Right lung (tissue), 5 donors: Measurements from ENCODE around the gene STX18. TPM values are rescaled to one million over a fixed set of nuclear protein-coding genes. Genes with fewer than 3 reads are reported as not detected.

ENCODE experiments used
- DNase-seq, 2 donors: peaks; one replicate each; pipeline ENCODE4 v3.0.0-alpha.2; 2013
- polyA plus RNA-seq, 5 donors: library from polyadenylated mRNA; unstranded; fragments of 120-200 nt; gene quantifications; one replicate each; pipeline versions ENCODE4 v1.2.1 to v1.2.3, GENCODE V29; 2013; ENCODE audit warnings: inconsistent platforms in 1 of 5, low replicate concordance in 1 of 5; ENCODE audit not compliant: insufficient read length in 5 of 5, insufficient read depth in 1 of 5

Gene STX18
- polyA plus RNA-seq, 5 donors: 47.2 to 64.9 (median 59.7) TPM

DNA sequence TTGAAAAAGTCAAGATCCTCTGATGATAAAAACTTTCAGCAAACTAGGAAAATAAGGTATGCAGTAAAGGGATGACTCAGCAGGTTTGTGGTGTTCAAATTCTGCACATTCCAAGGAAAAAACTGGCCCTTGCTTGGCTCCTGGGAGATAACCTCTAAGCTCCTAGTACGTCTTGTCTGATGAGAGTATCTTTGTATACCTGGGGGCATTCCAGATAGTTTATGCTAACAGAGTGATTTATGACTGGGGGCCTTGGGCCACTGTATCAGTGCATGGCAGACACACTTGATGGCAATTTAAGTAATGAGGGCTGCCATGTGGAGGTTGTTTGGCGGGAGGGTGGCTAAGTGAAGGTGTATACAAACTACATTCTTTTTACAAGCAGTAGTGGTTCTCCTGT is 98.0 kb downstream of the STX18 start:
- DNase-seq: no peak

DNA sequence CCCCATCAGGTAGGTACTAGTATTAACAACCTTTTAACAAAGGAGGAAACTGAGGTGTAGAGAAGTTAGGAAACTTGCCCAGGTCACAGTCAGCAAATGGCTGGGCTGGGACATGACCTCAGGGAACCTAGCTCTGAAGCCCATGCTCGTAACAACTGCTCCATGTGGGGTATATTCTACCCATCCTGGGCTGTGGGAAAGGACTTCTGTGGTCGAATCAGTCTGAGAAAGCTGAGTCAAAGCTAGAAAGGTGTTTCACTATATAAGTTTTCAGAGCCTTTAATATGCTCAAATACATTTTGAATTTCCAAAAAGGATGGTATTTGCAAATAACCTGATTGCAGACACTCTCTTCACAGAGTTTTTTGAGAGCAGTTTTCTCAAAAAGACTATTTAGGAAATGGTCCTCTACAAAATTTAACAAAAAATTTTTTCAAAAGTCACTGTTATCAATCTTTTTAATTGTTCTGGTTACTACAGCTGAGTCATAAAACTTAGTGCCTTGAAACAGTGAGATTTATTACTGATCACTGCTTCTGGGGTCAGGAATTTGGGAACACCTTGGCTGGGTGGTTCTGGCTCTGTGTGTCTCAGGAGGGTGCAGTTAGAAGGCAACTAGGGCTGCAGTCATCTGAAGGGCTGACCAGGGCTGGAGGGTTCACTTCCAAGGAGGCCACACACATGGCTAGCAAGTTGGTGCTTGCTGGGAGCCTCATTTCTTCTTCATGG is 101.4 kb downstream of the STX18 start:
- DNase-seq: no peak

DNA sequence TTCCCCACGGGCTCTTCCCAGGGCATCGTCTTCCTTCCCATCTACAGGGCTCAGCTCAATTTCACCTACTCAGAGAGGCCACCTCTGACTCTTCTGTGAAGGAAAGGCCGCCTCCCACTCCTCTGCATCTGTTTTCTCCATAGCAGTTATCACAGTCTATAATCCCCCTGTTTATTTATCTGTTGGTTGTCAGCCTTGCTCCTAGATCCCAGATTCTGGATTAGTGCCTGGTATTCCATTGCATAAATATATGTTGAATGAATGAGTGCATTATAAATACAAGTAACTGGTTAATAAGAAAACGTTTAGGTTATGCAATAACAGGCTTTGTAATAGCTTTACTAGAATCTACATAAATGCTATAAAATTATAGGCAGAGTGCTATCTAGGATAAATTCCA is 102.1 kb downstream of the STX18 start:
- peak; percentile 72 to 81 for DNase-seq

DNA sequence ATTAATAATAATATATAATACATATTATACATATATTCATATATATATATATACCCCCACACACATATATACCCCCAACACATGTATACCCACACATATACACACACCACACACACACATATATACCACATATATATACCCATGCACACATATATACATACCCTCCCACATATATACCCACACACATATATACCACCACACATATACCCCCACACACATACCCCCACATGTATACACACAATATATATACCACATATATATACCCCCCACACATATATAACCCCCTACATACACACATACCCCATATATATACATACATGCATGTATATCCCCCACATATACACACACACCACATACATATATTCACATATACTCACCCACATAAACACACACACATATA is 103.0 kb downstream of the STX18 start:
- DNase-seq: no peak

DNA sequence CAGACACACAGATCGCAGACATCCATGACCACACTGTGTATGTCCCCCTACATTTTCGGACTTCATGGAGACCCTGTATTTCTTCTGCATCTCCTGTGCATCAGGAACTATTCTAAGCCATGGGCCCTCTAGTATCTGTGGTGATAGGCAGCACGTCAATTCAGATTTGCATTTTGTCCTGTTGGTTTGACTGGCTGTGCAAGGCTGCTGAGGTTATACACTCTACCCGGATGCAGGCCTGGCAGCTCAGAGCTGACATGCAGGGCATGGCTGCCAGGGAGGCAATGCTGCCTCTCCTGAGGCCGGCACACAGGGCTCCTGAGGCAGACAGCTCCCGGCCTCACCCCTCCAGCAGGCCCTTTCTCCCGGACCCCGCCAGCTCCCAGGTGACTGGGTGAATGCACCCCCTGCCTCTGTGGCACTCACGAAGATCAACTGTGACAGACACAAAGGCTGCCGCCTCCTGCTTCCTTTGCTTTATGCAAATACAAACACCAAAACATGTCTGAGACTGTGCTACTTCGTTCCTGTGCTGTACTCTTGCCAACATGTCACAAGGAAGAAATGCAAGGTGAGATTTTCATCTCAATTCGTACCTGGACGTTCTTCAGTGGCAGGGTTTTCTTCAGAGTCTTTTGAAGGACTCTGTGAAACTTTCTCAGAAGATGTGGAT is 103.9 kb downstream of the STX18 start:
- no peak for DNase-seq

DNA sequence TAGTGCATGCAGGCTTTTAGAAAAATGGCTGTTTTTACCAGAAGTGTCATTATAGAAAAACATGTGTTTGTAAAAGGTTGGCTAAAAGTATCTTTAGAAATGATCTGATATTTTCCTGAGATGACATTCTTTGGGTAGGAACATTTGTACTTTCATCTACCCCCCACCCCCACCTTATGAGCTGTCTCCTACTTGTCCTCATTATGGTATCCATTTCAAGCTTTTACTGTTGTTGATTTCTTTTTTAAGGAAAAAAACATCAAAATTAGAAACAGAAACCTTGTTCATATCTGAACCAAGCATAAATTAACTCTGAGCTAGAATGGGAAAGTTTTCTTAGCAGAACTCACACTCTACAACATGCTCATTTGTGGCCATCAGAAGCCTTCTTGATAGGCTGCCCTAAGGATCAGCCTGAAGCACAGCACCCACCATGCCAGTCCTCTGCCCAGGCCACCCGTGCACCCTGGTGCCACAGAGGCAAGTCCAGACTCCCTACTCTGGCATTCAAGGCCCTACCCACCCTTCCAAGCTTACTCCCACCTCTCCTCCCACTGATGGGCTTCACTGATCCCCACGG is 105.5 kb downstream of the STX18 start:
- DNase-seq: no peak

DNA sequence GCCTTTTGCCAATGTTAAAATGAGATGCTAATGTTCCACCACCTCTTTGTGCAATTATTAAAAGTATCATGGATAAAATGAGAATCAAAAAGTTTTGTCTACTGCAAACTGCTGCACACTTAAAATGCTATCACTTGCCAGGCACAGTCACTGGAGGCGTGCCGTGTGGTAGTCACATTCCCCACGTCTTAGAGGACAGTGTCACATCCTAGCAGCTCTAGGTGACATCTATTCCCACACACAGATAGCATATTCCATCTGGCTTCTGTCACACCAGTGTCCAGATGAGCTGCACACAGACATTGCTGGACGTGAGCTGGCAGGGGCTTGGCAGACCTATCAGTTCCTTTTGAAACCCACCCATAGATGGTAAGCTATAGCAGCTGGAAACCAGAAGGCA is 107.9 kb downstream of the STX18 start:
- DNase-seq: no peak

DNA sequence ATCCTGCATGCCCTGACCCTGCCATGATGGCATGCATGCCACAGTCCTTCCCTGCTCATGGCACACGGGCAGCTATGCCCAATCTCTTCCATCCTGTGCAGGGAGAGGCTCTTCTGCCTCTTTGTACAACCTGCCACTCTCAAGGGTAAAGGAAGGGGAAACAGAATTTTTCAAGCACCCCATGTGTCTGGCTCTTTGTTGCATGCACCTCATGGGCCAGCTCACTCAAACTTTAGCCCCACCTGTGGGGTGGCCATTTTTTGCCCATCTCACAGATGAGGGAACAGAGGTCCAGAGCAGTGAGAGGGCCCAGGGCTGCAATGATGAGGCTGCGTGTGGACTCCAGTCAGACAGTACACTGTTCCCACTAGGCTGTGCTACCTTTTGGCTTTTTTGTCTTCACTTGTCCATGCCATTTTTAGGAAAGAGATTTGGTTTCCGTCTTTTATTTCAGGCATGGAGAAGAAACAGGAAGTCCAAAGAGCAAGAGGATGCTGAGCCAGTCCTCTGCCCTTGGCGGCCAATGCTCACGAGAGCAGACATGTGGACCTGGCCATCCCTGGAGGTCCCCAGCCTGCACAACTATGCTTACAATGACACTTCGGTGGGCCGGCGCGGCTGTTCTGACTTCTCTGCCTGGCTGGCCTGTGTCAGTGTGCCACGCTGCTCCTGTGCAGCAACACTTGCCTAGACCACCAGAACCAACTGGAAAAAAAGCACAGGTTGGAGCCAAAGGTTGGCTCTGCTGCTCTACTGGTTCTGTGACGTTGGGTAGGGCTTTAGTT is 109.3 kb downstream of the STX18 start:
- no peak for DNase-seq

DNA sequence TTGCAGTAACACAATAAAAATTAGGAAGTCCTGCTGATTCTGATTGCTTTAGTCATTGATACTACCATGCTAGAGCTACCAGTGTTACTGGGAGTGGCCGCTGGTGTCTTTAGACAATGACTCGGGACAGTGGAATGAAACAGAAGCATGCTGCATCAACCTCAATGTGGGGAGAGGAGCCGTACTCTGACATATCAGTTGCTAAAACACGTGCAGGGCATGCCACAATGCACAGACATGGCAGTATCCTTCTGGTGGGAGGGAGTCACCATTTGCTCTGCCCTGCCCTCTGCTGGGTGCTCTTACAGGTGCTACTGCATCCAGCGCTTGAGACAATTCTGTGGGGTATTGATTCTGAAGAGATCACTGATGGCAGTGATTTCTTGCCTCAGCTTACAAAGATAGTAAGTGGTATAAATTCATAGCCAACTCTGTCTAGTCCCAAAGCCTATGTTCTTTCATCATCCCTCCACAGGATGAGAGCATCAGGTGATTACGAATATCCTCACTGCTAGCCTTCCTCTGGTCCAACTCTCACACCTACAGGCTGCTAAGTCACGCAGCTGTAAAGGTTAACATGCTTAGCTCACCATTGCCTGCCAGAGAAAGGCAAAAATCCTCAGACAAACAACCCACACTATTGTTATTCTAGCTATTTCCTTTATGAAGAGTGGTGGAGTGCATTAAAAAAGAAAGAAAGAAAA is 111.2 kb downstream of the STX18 start:
- no peak for DNase-seq

DNA sequence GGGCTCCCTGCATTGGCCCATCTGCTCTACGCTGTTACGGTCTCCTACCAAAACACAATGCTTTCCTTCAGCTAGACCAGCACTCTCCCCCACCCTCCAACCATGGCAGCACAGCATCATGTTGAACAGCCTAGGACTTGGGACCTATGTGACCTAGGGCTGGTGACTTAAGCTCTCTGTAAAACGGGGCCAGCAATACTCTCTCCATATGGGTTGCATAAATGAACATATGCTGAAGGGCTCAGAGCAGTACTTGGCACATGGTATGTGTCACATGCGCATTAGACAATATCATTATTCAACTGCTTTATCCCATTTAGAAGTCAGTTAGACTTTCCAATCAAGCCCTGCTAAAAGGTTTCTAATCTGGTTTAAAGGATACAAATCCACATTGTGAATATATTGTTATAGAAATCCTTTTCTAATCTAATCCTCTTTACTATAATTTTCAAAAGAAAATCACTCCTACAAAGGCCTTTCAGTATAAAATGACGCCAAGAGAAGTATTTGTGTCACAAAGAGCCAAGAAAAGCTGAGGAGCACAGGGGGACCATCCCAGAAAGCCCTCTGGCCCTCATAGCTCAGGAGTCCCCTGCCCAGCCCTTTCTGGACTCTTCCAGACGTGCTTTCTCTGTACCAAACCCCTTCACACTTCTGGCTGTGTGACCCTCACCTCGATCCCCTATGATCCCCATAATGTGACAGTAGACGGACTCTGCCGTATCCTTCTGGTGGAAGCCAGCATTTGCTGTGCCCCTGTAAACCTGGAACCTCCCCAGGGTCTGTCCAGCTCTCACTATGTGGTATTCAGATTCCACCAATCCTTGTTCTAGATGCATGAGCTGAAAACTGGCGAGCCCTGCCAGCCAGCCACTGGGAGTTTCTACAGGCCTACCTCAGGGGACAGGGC is 112.6 kb downstream of the STX18 start:
- DNase-seq: no peak

DNA sequence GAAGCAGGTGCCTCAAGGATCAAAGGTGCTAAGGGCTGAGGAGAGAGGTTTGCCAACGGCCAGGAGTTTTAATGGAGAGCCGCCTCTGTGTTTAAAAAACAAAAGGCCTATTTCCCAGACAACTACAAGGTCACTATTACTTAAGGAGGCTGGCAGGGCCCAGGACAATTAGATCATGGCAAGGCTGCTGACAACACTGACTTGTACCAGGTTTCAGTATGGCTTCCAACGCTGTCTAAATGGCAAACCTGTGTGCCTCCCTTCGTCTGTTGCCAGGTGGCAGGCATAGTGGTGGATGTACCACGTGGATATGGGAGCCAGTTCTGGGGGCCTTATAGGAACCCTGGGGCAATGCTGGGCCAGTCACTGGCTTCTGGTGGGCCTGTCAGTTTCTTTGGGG is 114.0 kb downstream of the STX18 start:
- DNase-seq: no peak

DNA sequence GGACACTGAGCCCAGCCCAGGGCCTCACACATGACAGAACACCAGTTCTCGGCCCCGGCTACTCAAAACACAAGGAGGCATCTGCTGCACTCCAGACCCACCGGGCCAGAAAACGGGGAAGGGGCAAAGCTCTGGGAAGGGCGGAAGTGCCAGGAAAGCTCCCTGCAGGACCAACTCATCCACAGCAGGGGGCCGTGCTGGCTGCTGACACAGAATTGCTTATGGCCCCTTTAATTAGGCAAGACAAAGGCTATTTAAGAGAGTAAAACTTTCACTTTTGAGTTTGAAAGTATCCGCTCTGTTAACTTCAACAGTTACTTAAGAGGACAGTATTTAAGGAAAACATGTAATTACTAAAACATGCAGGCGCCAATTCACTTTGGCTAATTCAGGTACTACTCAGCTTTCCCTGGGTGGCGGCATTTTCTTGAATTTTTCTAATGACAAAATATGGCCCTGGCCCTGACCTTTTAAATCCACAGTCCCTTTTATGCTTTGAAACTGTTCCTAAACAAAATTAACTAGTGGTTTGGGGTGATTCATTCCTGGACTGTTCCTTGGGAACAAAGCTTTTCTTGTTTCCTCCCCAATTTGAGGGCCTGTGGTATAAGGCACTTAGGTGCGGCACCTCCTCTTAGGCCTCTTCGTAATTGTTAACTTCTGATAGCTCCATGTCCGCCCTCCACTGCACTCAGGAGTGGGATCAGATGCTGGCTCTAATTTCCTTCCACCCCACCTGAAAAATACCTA is 114.6 kb downstream of the STX18 start:
- DNase-seq: no peak

DNA sequence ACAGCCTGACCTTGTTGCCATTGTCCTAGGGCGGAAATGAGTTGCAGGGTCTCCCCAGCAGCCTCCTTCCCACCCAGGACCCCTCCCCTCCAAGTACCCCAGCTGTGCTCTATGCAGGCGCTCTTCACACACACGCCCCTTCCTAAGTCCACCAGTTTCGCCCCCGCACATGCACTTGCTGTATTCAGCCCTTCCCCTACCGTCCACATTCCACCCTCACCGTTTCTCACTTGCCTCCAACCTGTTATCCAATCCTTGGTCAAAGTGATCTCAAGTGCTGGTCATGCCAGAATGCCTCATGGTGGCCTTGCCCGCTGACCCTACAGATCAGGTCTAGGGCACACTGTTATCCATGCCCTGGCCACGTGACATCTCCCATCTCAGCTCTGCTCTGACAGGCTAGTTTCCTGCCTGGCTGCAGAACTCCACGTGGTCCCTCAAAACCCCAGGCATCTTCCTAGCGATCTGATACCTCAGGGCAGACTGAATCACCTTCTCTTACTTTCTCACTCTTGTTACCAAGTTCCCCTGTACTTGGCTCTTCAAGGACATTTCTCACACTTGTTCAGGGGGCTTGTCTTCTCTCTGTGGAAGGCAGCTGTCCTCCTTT is 115.2 kb downstream of the STX18 start:
- no peak for DNase-seq

DNA sequence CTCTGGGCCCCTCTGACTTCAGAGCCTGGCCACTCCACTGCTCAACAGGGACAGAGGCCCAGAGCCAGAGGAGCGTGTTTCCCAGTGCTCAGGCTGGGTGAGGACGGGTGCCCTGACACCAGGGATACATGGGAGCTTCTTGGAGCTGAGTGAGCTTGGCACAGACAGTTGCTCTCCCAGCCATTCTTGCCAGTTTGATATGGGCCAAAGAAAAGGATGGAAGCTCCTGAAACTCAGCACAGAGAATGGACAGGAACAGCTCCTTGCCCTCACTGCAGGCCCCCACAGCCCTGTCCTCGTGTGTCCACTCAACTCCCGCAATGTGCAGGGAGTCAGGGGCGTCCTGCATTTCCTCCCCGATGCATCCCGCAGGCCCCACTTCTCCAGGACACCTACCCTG is 116.2 kb downstream of the STX18 start:
- no peak for DNase-seq

DNA sequence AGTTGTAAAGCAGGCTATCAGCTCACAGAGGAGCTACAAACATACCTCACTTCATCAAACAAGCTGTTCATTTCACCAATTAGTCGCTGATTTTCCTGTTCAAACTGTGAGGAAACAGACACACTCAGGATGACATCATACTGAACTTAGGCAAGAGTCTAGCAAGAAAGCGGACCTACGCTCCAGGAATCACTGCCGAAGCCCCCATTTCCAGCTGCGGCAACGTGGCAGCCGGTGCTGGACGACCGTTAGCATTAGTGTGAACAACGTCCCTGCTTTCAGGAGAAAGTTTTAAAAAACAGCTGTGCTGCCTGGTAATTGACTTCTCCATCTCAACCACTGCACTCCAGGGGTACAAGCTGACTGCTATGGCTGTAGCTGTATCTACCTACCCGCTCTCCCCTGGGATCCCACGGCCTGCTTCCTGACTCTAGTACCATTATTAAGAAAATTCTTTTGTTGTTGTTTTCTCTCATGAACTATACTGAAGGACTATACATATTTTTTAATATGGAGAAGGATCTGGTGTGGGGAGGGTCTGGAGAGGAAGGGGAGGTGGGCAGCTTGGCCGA is 116.6 kb downstream of the STX18 start:
- no peak for DNase-seq

DNA sequence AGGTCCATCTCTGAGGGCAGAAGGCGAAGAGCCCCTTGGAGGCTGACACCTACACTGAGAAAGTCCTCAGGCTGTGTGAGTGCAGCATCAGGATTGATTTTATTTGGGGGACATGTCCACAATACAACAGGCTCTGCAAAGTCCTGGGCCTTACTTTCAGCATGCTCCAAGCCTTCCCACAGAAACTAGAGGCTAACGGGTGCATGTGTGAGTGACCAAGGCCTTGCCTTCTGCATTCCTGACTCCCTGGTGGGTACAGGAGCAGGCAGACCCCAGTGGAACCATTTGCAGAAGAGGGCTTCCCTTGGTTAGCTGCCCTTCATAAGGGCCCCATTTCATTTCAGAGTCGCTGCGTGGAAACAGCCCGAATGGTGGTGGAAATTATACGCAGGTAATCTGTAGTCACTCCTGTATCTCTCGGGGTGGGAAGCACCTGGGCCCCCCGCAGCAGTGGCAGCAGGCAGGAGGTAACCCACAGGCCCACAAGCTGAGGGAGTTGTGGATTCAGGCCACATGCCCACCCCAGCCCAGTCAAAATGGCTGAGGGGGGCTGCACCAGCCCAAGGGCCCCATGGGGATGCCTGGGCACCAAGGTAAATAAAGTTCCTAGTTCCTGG is 117.2 kb downstream of the STX18 start:
- no peak for DNase-seq

DNA sequence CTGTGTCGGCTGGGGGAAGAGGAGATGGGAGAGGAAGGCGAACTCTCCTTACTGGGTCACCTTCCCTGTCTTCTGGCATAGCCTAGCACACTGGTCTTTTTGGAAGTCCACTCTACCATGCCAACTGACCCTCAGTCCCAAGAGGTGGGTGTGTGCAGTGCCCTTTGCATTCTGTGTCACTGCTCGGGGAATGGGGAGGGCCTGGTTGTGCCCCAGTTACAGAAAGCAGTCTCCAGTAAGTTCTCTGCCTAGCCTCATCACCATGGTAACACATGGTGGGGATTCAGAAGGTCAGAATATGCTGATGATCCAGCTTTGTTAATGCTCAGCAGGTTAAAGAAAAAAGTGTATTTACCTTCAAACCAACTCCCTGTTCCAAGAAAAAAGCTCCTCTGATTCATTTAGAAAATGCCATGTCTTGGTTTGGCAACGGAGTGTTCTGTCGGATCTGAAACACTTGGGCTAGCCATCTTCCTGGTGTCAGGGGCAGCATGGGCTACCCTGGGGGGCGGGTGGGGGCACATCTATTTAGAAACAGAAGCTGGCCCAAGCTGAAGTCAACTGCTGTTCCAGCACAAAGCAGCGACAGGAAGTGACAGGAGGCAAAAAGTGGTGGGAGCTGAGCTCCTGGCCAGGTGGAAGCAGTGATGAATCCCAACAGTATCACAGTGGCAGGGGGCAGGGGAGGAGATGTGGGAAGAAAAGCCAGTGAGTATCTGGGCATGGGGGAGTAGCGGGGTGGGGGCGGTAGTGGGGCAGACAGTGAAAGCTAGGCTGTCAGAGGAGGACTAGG is 117.9 kb downstream of the STX18 start:
- no peak for DNase-seq
